ENCODE results near the gene SETD6. TPM values are rescaled to one million over a fixed set of nuclear protein-coding genes. Genes with fewer than 3 reads are reported as not detected.

SETD6 gene
- total and polyA plus RNA-seq, 2 experiments from 2014 or later: 39.7 to 54.0 TPM

DNA sequence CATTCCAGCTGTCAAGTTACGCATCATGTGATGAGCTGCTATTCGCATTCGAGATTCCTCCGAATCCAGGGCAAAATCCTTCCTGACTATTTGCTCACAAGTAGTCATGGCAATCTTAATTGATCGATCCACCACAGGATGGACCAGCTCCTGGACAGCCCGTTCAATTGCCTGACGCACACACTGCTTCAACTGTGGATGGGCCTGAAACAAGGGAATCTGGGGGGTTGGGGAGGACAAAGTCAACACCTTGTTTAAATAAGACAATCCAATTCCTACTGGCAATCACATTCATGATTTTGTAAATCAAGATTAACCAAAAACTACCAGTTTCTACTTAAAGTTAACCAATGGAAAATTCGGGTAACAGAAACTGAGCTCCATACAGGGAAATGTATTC is 28.4 kb downstream of the SETD6 start:
- Mint-ChIP-seq H3K4me1 (no peaks in the 10 kb centered on the region), H3K36me3 (ENCODE audit: low read depth) (peaks cover 93% of the 10 kb centered on the region), H3K27me3 (ENCODE audit: insufficient read depth, low read depth, poor library complexity) (peaks cover 7% of the 10 kb centered on the region), H3K4me3 (no peak overlapping the region), H3K9me3 (no peaks in the 10 kb centered on the region), H3K27ac (no peak overlapping the region)
- ATAC-seq (no peak), DNase-seq (ENCODE audit: low spot score) (no peak)
- no peaks in the 10 kb centered on the region for H3F3A ChIP-seq (replicated peaks; ENCODE audit: low read depth)
- no peak overlapping the region for H2AFZ ChIP-seq
- H3K9me2 ChIP-seq (ENCODE audit: insufficient read depth): no peaks in the 10 kb centered on the region
- H3K27ac ChIP-seq (ENCODE audit: low read depth): no peak overlapping the region
- peaks cover 15% of the 10 kb centered on the region; the same call in 1 of the 2 replicates for H4K20me1 ChIP-seq (replicated peaks; ENCODE audit: insufficient read depth)
- peaks cover 78% of the 10 kb centered on the region for H3K36me3 ChIP-seq (ENCODE audit: insufficient read depth)
- no peaks in the 10 kb centered on the region for H3K4me1 ChIP-seq (ENCODE audit: insufficient read depth)
- H3K4me3 ChIP-seq: no peak overlapping the region
- TF ChIP-seq EZH2 (IDR thresholded peaks at IDR 0.05; ENCODE audit: low read depth, unreplicated experiment) (no peak), ZNF331 (CRISPR knock-in tag; IDR thresholded peaks at IDR 0.05; ENCODE audit: low read depth) (no peak), ZNF114 (CRISPR knock-in tag; IDR thresholded peaks at IDR 0.05) (no peak), POLR2AphosphoS5 (IDR thresholded peaks at IDR 0.05; ENCODE audit: low read depth) (no peak), JUNB (IDR thresholded peaks at IDR 0.05; ENCODE audit: unreplicated experiment) (no peak), STAT1 (IDR thresholded peaks at IDR 0.05; ENCODE audit: unreplicated experiment) (no peak), ETS1 (IDR thresholded peaks at IDR 0.05) (no peak), EZH2phosphoT487 (IDR thresholded peaks at IDR 0.05; ENCODE audit: unreplicated experiment) (no peak), NANOG (IDR thresholded peaks at IDR 0.05; ENCODE audit: borderline replicate concordance) (no peak), CREB1 (CRISPR knock-in tag; IDR thresholded peaks at IDR 0.05; ENCODE audit: low read depth) (no peak), REST (IDR thresholded peaks at IDR 0.05; ENCODE audit: unreplicated experiment) (no peak), ZNF462 (CRISPR knock-in tag; IDR thresholded peaks at IDR 0.05) (no peak)
- TF ChIP-seq, protein P1, sequence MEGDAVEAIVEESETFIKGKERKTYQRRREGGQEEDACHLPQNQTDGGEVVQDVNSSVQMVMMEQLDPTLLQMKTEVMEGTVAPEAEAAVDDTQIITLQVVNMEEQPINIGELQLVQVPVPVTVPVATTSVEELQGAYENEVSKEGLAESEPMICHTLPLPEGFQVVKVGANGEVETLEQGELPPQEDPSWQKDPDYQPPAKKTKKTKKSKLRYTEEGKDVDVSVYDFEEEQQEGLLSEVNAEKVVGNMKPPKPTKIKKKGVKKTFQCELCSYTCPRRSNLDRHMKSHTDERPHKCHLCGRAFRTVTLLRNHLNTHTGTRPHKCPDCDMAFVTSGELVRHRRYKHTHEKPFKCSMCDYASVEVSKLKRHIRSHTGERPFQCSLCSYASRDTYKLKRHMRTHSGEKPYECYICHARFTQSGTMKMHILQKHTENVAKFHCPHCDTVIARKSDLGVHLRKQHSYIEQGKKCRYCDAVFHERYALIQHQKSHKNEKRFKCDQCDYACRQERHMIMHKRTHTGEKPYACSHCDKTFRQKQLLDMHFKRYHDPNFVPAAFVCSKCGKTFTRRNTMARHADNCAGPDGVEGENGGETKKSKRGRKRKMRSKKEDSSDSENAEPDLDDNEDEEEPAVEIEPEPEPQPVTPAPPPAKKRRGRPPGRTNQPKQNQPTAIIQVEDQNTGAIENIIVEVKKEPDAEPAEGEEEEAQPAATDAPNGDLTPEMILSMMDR (conservative IDR thresholded peaks at IDR 0.05; ENCODE audit: low read depth in 2 of 2): no peak
- H3K27me3 ChIP-seq (ENCODE audit: insufficient read depth): no peaks in the 10 kb centered on the region
- no peaks in the 10 kb centered on the region for H3K79me2 ChIP-seq (replicated peaks; ENCODE audit: insufficient read depth)
- H3K4me2 ChIP-seq: no peak overlapping the region

Measured in GM23338 (cell line).